B cell (primary cell): ENCODE data around the gene NYAP1. TPM values are rescaled to one million over a fixed set of nuclear protein-coding genes. Genes with fewer than 3 reads are reported as not detected.

Experiments used
- ATAC-seq: fragments of 200-7000 bp; cut with Tn5 transposase; one replicate; pipeline ENCODE4 v1.10.0; 2021; ENCODE audit warnings: low read depth, mild to moderate bottlenecking, moderate number of reproducible peaks, moderate library complexity
- CTCF ChIA-PET: fragments of 350-600 bp; sonication (Branson Sonifier 250); formaldehyde crosslinking; loops from one replicate; lab custom pipeline; 2021; ENCODE audit warnings: antibody characterized with exemption, inconsistent platforms; lab: Charles Lee
- POLR2A ChIA-PET: fragments of 350-600 bp; sonication (Branson Sonifier 250); formaldehyde crosslinking; loops from one replicate; lab custom pipeline; 2021; ENCODE audit warnings: antibody characterized with exemption; lab: Charles Lee
- DNase-seq: peaks from one replicate; pipeline ENCODE4 v3.0.0; 2013
- H2AFZ ChIP-seq: 2 replicates; pipeline ENCODE4 v1.6.1; 2012; ENCODE audit warnings: mild to moderate bottlenecking, low read depth, low read length; ENCODE audit not compliant: insufficient read depth, poor library complexity, severe bottlenecking
- H3K27ac ChIP-seq, 2 donors: 1 replicate in 1 of 2; 2 replicates in 1 of 2; pipeline ENCODE4 v1.5.1; 2012 to 2013; ENCODE audit warnings: low read length in 2 of 2, mild to moderate bottlenecking in 2 of 2, moderate library complexity in 1 of 2
- H3K27me3 ChIP-seq, 4 experiments: fragments of 200-600 bp in 1 of 4; sonication (generic) in 1 of 4; replicated peaks in 1 of 4; 1 replicate in 2 of 4; 2 replicates in 2 of 4; pipeline versions ENCODE4 v1.6.1 to v1.7.0; 2013 to 2016; ENCODE audit warnings: low read length in 3 of 4, mild to moderate bottlenecking in 2 of 4, mixed read lengths in 1 of 4, moderate library complexity in 1 of 4; ENCODE audit not compliant: insufficient read depth in 4 of 4, control insufficient read depth in 3 of 4; ENCODE audit errors: control extremely low read depth in 1 of 4
- H3K36me3 ChIP-seq, 2 experiments: replicated peaks in 1 of 2; 1 replicate in 1 of 2; 2 replicates in 1 of 2; pipeline versions ENCODE4 v1.6.1 to v1.7.1; 2013; ENCODE audit warnings: low read length in 1 of 2; ENCODE audit not compliant: insufficient read depth in 2 of 2, control insufficient read depth in 1 of 2; ENCODE audit errors: control extremely low read depth in 1 of 2, extremely low read depth in 1 of 2
- H3K4me1 ChIP-seq, 2 donors: fragments of 200-600 bp in 1 of 2; sonication (generic) in 1 of 2; 1 replicate in 1 of 2; 2 replicates in 1 of 2; pipeline versions ENCODE4 v1.5.1 to v1.6.1; 2013 to 2017; ENCODE audit warnings: low read length in 2 of 2; ENCODE audit not compliant: control insufficient read depth in 2 of 2, insufficient read depth in 2 of 2
- H3K4me2 ChIP-seq: replicated peaks from 2 replicates; pipeline ENCODE3; 2012; ENCODE audit warnings: mild to moderate bottlenecking, low read depth, low read length; ENCODE audit not compliant: poor library complexity, severe bottlenecking
- H3K4me3 ChIP-seq, 5 experiments: fragments of 200-600 bp in 1 of 5; sonication (generic) in 1 of 5; 1 replicate in 3 of 5; 2 replicates in 2 of 5; pipeline versions ENCODE4 v1.5.1 to v1.7.0; 2011 to 2016; ENCODE audit warnings: low read length in 4 of 5, mild to moderate bottlenecking in 4 of 5, low read depth in 2 of 5, control low read depth in 1 of 5, moderate library complexity in 1 of 5; ENCODE audit not compliant: insufficient read depth in 1 of 5; ENCODE audit errors: control extremely low read depth in 1 of 5, extremely low read depth in 1 of 5
- H3K79me2 ChIP-seq: fragments of 200-600 bp; sonication (generic); one replicate; pipeline ENCODE4 v1.6.0; 2016; ENCODE audit warnings: low read length; ENCODE audit not compliant: control insufficient read depth, insufficient read depth
- H3K9ac ChIP-seq: fragments of 200-600 bp; sonication (generic); 2 replicates; pipeline ENCODE4 v1.6.1; 2017; ENCODE audit warnings: mild to moderate bottlenecking, low read length, moderate library complexity
- H3K9me3 ChIP-seq, 3 donors: one replicate each; pipeline versions ENCODE4 v1.6.1 to v1.7.1; 2013; ENCODE audit warnings: low read length in 2 of 3; ENCODE audit not compliant: control insufficient read depth in 2 of 3, insufficient read depth in 1 of 3; ENCODE audit errors: control extremely low read depth in 1 of 3
- H4K20me1 ChIP-seq: 2 replicates; pipeline ENCODE4 v1.6.0; 2012; ENCODE audit warnings: mild to moderate bottlenecking, low read length; ENCODE audit not compliant: insufficient read depth, control insufficient read depth, poor library complexity, severe bottlenecking
- H3K27ac Mint-ChIP-seq: one replicate; pipeline ENCODE4 v1.8.0; 2021; ENCODE audit warnings: mixed read lengths
- H3K27me3 Mint-ChIP-seq: one replicate; pipeline ENCODE4 v1.8.0; 2021; ENCODE audit warnings: mixed read lengths
- H3K4me1 Mint-ChIP-seq: one replicate; pipeline ENCODE4 v1.8.0; 2021; ENCODE audit warnings: mixed read lengths
- H3K4me3 Mint-ChIP-seq: one replicate; pipeline ENCODE4 v1.8.0; 2021; ENCODE audit warnings: mixed read lengths
- H3K9me3 Mint-ChIP-seq: one replicate; pipeline ENCODE4 v1.8.0; 2022; ENCODE audit warnings: mixed read lengths; ENCODE audit not compliant: insufficient read depth
- CTCF ChIP-seq: fragments of 200-600 bp; IDR thresholded peaks from one replicate; pipeline ENCODE4 v1.8.0; 2022; ENCODE audit warnings: antibody characterized with exemption, mild to moderate bottlenecking
- EZH2 ChIP-seq: IDR thresholded peaks from 2 replicates; pipeline ENCODE4 v1.6.1; 2012; ENCODE audit warnings: borderline replicate concordance, low read depth, mild to moderate bottlenecking, moderate library complexity, low read length; ENCODE audit not compliant: insufficient read depth, poor library complexity, severe bottlenecking
- WGBS: methylation state at CpG from one replicate; pipeline ENCODE4 v1.1.5; 2013; ENCODE audit warnings: missing lambda C conversion rate; ENCODE audit not compliant: insufficient coverage; 5-methylcytosine and 5-hydroxymethylcytosine counted together
- intact Hi-C: fragments of 100-400 bp; cut with micrococcal nuclease; formaldehyde crosslinking; loops from one replicate; pipeline ENCODE4 v1.10.0; 2022
- polyA plus RNA-seq: library from polyadenylated mRNA; depleted of rRNA; stranded (reverse); fragments of >200 nt; gene quantifications from 2 replicates; pipeline ENCODE4 v1.2.3, GENCODE V29; 2012
- total RNA-seq, 2 donors: library from RNA; stranded (reverse); fragments of 120-200 nt in 1 of 2; gene quantifications; 1 replicate in 1 of 2; 2 replicates in 1 of 2; pipeline versions ENCODE4 v1.2.3 to v1.2.4, GENCODE V29; 2013 to 2022

Gene NYAP1
- total and polyA plus RNA-seq, 2 donors (not counting 1 experiment from before 2014, with no cell fraction given) = 0.06 TPM; not detected in 1

GRCh38 chr7:100443096-100443840 lies 40.5 kb upstream of the NYAP1 start:
- H3K27me3 Mint-ChIP-seq = no peaks in the 10 kb centered on the region
- TF ChIP-seq EZH2 (no peak), CTCF (no peak)
- Histone ChIP-seq H3K4me1 (peaks cover 15 to 22% of the 10 kb centered on the region in 2 donors), H3K4me2 (no peak overlapping the region), H3K9me3 (no peaks in the 10 kb centered on the region), H3K27me3 (no peaks in the 10 kb centered on the region), H3K27ac (no peak overlapping the region), H3K9ac (no peak overlapping the region), H3K4me3 (no peak overlapping the region), H4K20me1 (no peaks in the 10 kb centered on the region), H2AFZ (no peak overlapping the region), H3K79me2 (no peaks in the 10 kb centered on the region), H3K36me3 (no peaks in the 10 kb centered on the region)
- H3K4me3 Mint-ChIP-seq = no peak overlapping the region
- H3K4me1 Mint-ChIP-seq = peaks cover 14% of the 10 kb centered on the region
- DNase-seq = no peak
- no peak for ATAC-seq
- WGBS = 85% methylated on average over 9 of the region's 9 CpGs
- no peaks in the 10 kb centered on the region for H3K9me3 Mint-ChIP-seq
- H3K27ac Mint-ChIP-seq = peak overlapping the region; percentile 28
- intact Hi-C loops = no loop called here
- ChIA-PET CTCF (interaction anchor here (0.6 to 4.7 kb wide), 2 partner anchors 36 kb away, joined by 3 to 26 read pairs; no protein-coding TSS in a partner anchor), POLR2A (interaction anchor here (0.6 kb wide), 1 partner anchor 421 kb away, joined by 5 read pairs; no protein-coding TSS in a partner anchor)
